NCI-H187 (cell line): ENCODE results near the gene HLA-DMA.

ENCODE experiments used
- DNase-seq, 2 experiments: peaks; one replicate each; lab custom pipeline; 2025; lab: John Stamatoyannopoulos, UW

The HLA-DMA gene

GRCh38 chr6:32952817-32953739 lies at the start of gene HLA-DMA:
Gene HLA-DMA, minus strand, starts transcription at chr6:32953097. Its CDS starts 61 bp downstream, at chr6:32953036.
- no peak for DNase-seq

GRCh38 chr6:33001685-33002084 lies 48.8 kb upstream of the HLA-DMA start:
- no peak for DNase-seq

- no peak for DNase-seq
Observed at GRCh38 chr6:33000055-33000454, 47.2 kb upstream of the HLA-DMA start.

GRCh38 chr6:32995448-32995847 lies 42.6 kb upstream of the HLA-DMA start:
- DNase-seq = no peak

- DNase-seq = no peak
Observed at GRCh38 chr6:32993363-32993973, 40.6 kb upstream of the HLA-DMA start.

- no peak for DNase-seq
Observed at GRCh38 chr6:32991972-32992371, 39.1 kb upstream of the HLA-DMA start.

- DNase-seq = no peak
Observed at GRCh38 chr6:32989368-32989767, 36.5 kb upstream of the HLA-DMA start.

- DNase-seq = peak; percentile 79 to 89
Observed at GRCh38 chr6:32984622-32985389, 31.9 kb upstream of the HLA-DMA start.

GRCh38 chr6:32983964-32984621 lies 31.2 kb upstream of the HLA-DMA start:
- no peak for DNase-seq

- DNase-seq = no peak
Observed at GRCh38 chr6:32983493-32983848, 30.6 kb upstream of the HLA-DMA start.

- DNase-seq = no peak
Observed at GRCh38 chr6:32982702-32983492, 30.0 kb upstream of the HLA-DMA start.

- DNase-seq = peak in 1 of 2 experiments; percentile 12
Observed at GRCh38 chr6:32982084-32982701, 29.3 kb upstream of the HLA-DMA start.

- no peak for DNase-seq
Observed at GRCh38 chr6:32980488-32981038, 27.7 kb upstream of the HLA-DMA start.

GRCh38 chr6:32979720-32980487 lies 27.0 kb upstream of the HLA-DMA start:
- DNase-seq = no peak

- DNase-seq = no peak
Observed at GRCh38 chr6:32977953-32978324, 25.0 kb upstream of the HLA-DMA start.

- DNase-seq = no peak
Observed at GRCh38 chr6:32977272-32977952, 24.5 kb upstream of the HLA-DMA start.

- no peak for DNase-seq
Observed at GRCh38 chr6:32976334-32977069, 23.6 kb upstream of the HLA-DMA start.

GRCh38 chr6:32975886-32976285 lies 23.0 kb upstream of the HLA-DMA start:
- DNase-seq = no peak
